Ishikawa (cell line): Measurements from ENCODE around the gene ADAMTS12.

Source experiments
- CEBPB ChIP-seq: IDR thresholded peaks from 2 replicates; pipeline ENCODE4 v1.6.1; 2012
- CREB1 ChIP-seq: IDR thresholded peaks from 2 replicates; pipeline ENCODE4 v1.6.1; 2012; ENCODE audit warnings: low read depth
- EGR1 ChIP-seq: IDR thresholded peaks from 2 replicates; pipeline ENCODE4 v1.6.1; 2012
- FOXM1 ChIP-seq: IDR thresholded peaks from 2 replicates; pipeline ENCODE4 v1.6.1; 2012; ENCODE audit warnings: low read depth, borderline replicate concordance
- TAF1 ChIP-seq: IDR thresholded peaks from 2 replicates; pipeline ENCODE4 v1.6.1; 2012; ENCODE audit warnings: low read depth, mild to moderate bottlenecking
- TEAD4 ChIP-seq: IDR thresholded peaks from 2 replicates; pipeline ENCODE4 v1.6.1; 2012
- ZBTB7A ChIP-seq: IDR thresholded peaks from 2 replicates; pipeline ENCODE4 v1.6.1; 2012; ENCODE audit warnings: low read depth
- TF ChIP-seq, protein P1 (sequence below): IDR thresholded peaks from 2 replicates; pipeline ENCODE4 v1.6.1; 2012
- TF ChIP-seq, protein P2 (sequence below): IDR thresholded peaks from 2 replicates; pipeline ENCODE4 v1.6.1; 2012; ENCODE audit warnings: low read depth, mild to moderate bottlenecking

DNA sequence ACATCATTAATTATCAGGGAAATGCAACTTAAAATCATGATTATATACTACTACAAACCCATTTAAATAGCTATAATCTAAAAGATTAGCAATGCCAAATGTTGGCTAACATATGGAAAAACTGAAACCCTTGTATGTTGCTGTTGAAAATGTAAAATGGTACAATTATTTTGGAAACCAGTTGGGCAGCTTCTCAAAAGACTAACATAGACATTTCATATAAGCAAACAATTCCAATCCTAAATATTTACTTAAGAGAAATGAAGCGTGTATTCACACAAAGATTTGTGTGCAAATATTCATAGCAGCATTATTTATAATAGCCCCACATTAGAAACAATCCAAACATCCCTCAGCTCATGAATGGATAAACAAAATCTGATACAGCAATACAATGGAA is 106.2 kb downstream of the ADAMTS12 start:
- TF ChIP-seq FOXM1 (no peak), ZBTB7A (no peak), EGR1 (no peak), CEBPB (no peak), TEAD4 (no peak), TAF1 (no peak), CREB1 (no peak)
- TF ChIP-seq, protein P1, sequence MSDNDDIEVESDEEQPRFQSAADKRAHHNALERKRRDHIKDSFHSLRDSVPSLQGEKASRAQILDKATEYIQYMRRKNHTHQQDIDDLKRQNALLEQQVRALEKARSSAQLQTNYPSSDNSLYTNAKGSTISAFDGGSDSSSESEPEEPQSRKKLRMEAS = no peak
- TF ChIP-seq, protein P2, sequence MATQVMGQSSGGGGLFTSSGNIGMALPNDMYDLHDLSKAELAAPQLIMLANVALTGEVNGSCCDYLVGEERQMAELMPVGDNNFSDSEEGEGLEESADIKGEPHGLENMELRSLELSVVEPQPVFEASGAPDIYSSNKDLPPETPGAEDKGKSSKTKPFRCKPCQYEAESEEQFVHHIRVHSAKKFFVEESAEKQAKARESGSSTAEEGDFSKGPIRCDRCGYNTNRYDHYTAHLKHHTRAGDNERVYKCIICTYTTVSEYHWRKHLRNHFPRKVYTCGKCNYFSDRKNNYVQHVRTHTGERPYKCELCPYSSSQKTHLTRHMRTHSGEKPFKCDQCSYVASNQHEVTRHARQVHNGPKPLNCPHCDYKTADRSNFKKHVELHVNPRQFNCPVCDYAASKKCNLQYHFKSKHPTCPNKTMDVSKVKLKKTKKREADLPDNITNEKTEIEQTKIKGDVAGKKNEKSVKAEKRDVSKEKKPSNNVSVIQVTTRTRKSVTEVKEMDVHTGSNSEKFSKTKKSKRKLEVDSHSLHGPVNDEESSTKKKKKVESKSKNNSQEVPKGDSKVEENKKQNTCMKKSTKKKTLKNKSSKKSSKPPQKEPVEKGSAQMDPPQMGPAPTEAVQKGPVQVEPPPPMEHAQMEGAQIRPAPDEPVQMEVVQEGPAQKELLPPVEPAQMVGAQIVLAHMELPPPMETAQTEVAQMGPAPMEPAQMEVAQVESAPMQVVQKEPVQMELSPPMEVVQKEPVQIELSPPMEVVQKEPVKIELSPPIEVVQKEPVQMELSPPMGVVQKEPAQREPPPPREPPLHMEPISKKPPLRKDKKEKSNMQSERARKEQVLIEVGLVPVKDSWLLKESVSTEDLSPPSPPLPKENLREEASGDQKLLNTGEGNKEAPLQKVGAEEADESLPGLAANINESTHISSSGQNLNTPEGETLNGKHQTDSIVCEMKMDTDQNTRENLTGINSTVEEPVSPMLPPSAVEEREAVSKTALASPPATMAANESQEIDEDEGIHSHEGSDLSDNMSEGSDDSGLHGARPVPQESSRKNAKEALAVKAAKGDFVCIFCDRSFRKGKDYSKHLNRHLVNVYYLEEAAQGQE = no peak
